ENCODE measurements around the gene SELENOK.

Gene SELENOK

DNA sequence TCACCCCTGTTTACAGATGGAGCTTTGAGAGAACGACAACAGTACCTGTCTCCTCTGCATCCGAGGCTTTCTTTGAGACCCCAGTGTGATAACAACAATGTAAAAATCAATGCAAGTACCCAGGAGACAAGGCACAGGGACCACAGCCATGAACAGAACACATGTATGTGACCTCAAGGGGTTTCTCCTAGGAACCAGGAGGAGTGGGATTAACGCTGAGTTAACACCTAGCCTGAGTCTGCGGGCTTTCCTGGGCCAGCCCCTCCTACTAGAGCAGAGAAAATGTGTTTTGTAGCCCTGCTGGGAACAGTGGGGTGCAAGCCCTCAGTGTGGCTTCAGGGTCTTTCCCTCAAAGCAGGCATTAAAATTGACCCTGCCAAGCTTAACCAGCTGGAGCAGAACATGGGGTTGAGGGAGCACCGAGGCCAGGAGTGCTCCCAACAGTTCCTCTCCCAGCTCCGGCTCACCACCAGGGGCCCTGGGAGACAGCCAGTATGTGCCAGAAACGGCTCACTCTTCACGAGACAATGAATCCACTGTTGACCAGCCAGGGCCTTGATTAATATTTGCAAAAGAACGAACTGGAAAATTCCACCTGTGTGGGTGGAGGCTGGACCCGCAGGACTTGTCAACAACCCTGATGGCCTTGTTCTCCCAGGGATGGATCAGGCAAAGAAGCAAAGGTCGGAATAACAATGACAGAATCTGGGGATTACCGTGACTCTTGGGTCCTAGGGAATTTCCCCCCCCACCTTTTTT lies 49.0 kb downstream of the SELENOK start:
- DNase-seq (ENCODE audit: low read depth in 2 of 2): no peak

DNA sequence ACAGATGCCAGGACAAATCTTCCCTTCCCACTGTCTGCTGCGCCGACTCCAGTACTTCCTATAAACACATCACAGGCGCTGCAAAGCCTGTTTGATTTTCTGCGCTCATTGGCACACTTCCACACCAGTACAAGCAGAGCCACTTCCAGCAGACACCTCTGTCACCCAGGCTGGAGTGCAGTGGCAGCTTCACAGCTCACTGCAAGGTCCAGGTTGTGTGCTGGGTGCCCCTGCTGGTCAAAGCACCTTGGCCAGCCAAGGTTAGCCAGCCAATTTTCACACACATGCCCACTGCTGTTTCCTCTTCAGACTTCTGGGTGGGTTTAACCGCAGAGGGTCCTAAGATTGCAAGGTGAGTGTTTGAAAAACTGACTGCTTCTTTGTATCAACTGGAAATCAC lies 50.4 kb downstream of the SELENOK start:
- no peak for DNase-seq (ENCODE audit: low read depth in 2 of 2)

DNA sequence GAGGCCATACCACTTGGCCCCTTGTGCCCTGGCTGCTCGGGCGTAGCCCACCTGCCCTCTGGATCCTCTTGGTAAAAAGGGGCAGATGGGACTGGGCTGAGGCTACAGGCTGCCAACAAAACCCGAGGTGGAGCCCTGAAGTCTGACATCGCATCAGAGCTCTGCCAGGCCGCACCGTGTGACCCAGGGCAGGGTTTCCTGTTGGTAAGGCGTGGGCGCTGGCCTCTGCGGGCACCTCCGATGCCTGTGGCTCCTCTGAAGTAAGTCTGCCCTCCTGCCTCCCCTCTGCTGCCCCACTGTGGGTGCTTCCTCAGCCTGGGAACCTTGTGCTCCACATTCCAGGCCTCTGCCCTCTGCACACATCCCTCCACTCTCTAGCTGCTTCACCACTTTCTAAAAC lies 54.3 kb downstream of the SELENOK start:
- DNase-seq (ENCODE audit: low read depth in 2 of 2): no peak

DNA sequence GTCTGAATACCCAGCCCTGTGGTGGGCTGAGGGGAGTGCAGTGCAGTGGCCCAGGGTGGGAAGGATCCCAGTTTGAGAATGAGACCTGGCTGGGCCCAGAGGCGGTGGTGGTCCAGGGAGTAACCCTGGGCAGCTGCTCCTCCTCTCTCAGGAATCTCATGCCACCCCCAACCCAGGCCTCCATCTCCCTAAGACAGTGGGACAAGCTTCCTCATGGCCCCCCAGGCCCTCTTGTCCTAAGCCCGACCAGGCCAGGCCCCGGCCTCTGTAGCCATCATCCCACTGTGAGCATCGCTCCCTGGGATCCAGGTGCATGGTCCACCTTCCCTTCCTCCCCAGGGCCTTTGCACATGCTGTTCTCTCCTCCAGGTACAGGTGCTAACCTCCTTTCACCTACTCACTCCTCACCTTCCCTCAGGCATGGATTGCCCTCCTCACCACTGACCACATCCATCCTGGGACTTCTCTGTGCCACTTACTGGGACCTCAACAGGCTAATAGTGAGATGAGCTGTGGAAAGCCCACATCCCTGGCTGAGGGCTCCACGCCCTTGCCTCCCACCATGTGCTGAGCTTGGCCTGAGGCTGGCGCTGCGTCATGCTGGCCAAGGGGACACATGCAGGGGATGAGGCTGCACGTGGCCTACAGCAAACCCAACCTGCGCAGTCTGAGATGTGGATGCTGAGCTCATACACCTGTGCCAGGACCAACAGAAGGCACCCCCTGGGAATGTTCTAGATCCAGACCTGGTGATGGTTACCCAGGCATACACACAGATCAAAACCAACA lies 55.4 kb downstream of the SELENOK start:
- DNase-seq (ENCODE audit: low read depth in 2 of 2): no peak

DNA sequence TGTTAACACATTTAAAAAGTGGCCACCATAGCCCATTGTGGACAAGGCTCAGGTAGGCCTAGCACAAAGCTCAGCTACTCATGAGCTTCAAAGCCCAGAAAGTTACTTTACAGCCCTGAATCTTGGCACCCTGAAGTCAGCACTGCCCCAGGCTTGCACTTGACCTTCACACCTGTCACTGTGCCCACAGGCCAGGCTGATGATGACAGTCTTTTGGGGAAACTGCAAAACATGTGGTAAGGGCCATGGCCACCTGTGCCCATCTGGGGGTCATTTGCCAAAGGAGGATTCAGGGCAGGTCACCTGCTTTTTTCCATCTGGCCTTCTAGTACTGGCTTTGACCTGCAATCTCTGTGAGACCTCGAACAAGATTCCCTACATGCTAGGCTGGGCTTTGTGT lies 56.4 kb downstream of the SELENOK start:
- no peak for DNase-seq (ENCODE audit: low read depth in 2 of 2)

DNA sequence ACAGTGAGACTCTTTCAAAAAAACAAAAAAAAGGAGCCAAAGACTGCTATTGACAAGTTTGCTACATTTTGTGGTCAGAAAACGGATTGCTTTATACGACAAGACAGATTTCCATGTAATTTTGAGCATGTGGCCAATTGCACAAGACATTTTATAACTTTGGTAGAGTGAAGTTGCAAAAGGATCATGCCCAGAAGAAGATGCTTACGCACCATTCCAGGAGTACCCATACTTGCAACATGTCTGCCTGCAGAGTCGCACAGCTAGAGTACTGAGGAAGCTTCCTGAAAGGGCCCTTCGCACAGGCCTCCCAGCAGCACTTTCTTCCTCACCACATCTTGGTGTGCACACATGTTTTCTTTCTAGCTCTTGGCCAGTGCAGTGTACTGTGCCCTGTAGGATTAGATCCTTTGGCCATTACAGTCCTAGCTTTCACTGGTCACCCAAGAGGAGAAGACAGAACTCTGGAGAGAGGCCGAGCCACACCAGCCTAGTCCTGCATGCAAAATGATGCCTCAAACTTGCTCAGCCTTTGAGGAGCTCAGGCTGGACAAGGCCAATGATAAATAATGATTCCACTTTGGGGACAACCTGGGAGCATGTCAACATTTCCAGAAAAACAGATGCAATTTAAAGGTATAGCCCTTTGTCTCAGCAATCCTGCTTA lies 57.1 kb downstream of the SELENOK start:
- DNase-seq (ENCODE audit: low read depth in 2 of 2): no peak

All from stimulated activated CD8-positive, alpha-beta memory T cell treated with anti-CD3 and anti-CD28 coated beads, Interleukin-2, amount 100 ng/mL, for 48 hours (primary cell).